ENCODE data around the gene MYBPC3.

- TF ChIP-seq, protein P1, sequence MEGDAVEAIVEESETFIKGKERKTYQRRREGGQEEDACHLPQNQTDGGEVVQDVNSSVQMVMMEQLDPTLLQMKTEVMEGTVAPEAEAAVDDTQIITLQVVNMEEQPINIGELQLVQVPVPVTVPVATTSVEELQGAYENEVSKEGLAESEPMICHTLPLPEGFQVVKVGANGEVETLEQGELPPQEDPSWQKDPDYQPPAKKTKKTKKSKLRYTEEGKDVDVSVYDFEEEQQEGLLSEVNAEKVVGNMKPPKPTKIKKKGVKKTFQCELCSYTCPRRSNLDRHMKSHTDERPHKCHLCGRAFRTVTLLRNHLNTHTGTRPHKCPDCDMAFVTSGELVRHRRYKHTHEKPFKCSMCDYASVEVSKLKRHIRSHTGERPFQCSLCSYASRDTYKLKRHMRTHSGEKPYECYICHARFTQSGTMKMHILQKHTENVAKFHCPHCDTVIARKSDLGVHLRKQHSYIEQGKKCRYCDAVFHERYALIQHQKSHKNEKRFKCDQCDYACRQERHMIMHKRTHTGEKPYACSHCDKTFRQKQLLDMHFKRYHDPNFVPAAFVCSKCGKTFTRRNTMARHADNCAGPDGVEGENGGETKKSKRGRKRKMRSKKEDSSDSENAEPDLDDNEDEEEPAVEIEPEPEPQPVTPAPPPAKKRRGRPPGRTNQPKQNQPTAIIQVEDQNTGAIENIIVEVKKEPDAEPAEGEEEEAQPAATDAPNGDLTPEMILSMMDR (IDR thresholded peaks at IDR 0.05): no peak
- TF ChIP-seq EP300 (IDR thresholded peaks at IDR 0.05; ENCODE audit: low read depth): no peak
These were observed 44.3 kb downstream of the MYBPC3 start for GRCh38 chr11:47308050-47308823.
